Thymus (tissue), 11 donors: Measurements from ENCODE around the gene JMJD1C. TPM values are rescaled to one million over a fixed set of nuclear protein-coding genes. Genes with fewer than 3 reads are reported as not detected.

ENCODE experiments used
- DNase-seq, 9 donors: peaks; one replicate each; pipeline ENCODE4 v3.0.0-alpha.2; 2013; ENCODE audit warnings: low spot score in 9 of 9, low read depth in 6 of 9, missing footprints in 1 of 9
- H3K27ac ChIP-seq, 2 donors: one replicate each; pipeline ENCODE4 v1.5.1; 2013; ENCODE audit warnings: control low read depth in 1 of 2, low read depth in 1 of 2, low read length in 1 of 2, mild to moderate bottlenecking in 1 of 2, moderate library complexity in 1 of 2
- H3K27me3 ChIP-seq, 2 donors: one replicate each; pipeline ENCODE4 v1.5.1; 2013; ENCODE audit warnings: low read length in 1 of 2; ENCODE audit not compliant: control insufficient read depth in 2 of 2, insufficient read depth in 1 of 2
- H3K36me3 ChIP-seq, 2 donors: one replicate each; pipeline ENCODE4 v1.5.1; 2013; ENCODE audit warnings: low read length in 1 of 2, mild to moderate bottlenecking in 1 of 2, moderate library complexity in 1 of 2; ENCODE audit not compliant: control insufficient read depth in 2 of 2, insufficient read depth in 2 of 2
- H3K4me1 ChIP-seq, 2 donors: one replicate each; pipeline ENCODE4 v1.5.1; 2013; ENCODE audit warnings: low read length in 2 of 2; ENCODE audit not compliant: control insufficient read depth in 2 of 2, insufficient read depth in 2 of 2
- H3K4me3 ChIP-seq, 2 donors: one replicate each; pipeline ENCODE4 v1.5.1; 2013; ENCODE audit warnings: low read length in 2 of 2, control low read depth in 1 of 2, mild to moderate bottlenecking in 1 of 2
- H3K9me3 ChIP-seq, 2 donors: one replicate each; pipeline ENCODE4 v1.5.1; 2013; ENCODE audit warnings: low read length in 1 of 2, mild to moderate bottlenecking in 1 of 2; ENCODE audit not compliant: control insufficient read depth in 2 of 2, insufficient read depth in 1 of 2
- WGBS: extraction: QIAGEN DNeasy Blood & Tissue Kit; methylation state at CpG from one replicate; pipeline ENCODE4 v1.1.7; 2013; 5-methylcytosine and 5-hydroxymethylcytosine counted together
- polyA plus RNA-seq: library from polyadenylated mRNA; stranded (reverse); fragments of 200-250 nt; gene quantifications from one replicate; pipeline ENCODE4 v1.2.3, GENCODE V29; 2013
- total RNA-seq: library from RNA; stranded (reverse); fragments of 120-200 nt; gene quantifications from one replicate; pipeline ENCODE4 v1.2.4, GENCODE V29; 2013
- donor health status: healthy.

JMJD1C gene
- total and polyA plus RNA-seq, 2 donors = 70.8 to 86.2 TPM

GRCh38 chr10:63319231-63319630 is 146.5 kb downstream of the JMJD1C start:
- Histone ChIP-seq H3K27ac (no peak overlapping the region), H3K4me1 (no peaks in the 10 kb centered on the region), H3K9me3 (no peaks in the 10 kb centered on the region), H3K4me3 (no peak overlapping the region), H3K36me3 (peaks cover 0 to 2% of the 10 kb centered on the region in 2 donors), H3K27me3 (no peaks in the 10 kb centered on the region)
- DNase-seq = no peak
- 98% methylated on average over 3 of the region's 3 CpGs for WGBS

- Histone ChIP-seq H3K36me3 (peaks cover 0 to 2% of the 10 kb centered on the region in 2 donors), H3K4me3 (no peak overlapping the region), H3K27me3 (no peaks in the 10 kb centered on the region), H3K27ac (no peak overlapping the region), H3K9me3 (no peaks in the 10 kb centered on the region), H3K4me1 (no peaks in the 10 kb centered on the region)
- no peak for DNase-seq
- 96% methylated on average over 3 of the region's 3 CpGs for WGBS
Measured at GRCh38 chr10:63318491-63318890, 147.3 kb downstream of the JMJD1C start.

- H3K27ac ChIP-seq = no peak overlapping the region
- no peak overlapping the region for H3K4me3 ChIP-seq
- H3K36me3 ChIP-seq = no peaks in the 10 kb centered on the region
- no peaks in the 10 kb centered on the region for H3K9me3 ChIP-seq
- H3K27me3 ChIP-seq = no peaks in the 10 kb centered on the region
- H3K4me1 ChIP-seq = no peaks in the 10 kb centered on the region
- 98% methylated on average over 1 of the region's 1 CpG for WGBS
- no peak for DNase-seq
Measured at GRCh38 chr10:63314020-63314419, 151.8 kb downstream of the JMJD1C start.

- H3K9me3 ChIP-seq = no peaks in the 10 kb centered on the region
- H3K27ac ChIP-seq = no peak overlapping the region
- no peaks in the 10 kb centered on the region for H3K27me3 ChIP-seq
- DNase-seq = no peak
- H3K4me3 ChIP-seq = no peak overlapping the region
- H3K4me1 ChIP-seq = no peaks in the 10 kb centered on the region
- H3K36me3 ChIP-seq = no peaks in the 10 kb centered on the region
- 99% methylated on average over 3 of the region's 3 CpGs for WGBS
Measured at GRCh38 chr10:63313066-63313717, 152.6 kb downstream of the JMJD1C start.

- Histone ChIP-seq H3K9me3 (no peaks in the 10 kb centered on the region), H3K27me3 (no peaks in the 10 kb centered on the region), H3K4me3 (no peak overlapping the region), H3K36me3 (no peaks in the 10 kb centered on the region), H3K27ac (no peak overlapping the region), H3K4me1 (no peaks in the 10 kb centered on the region)
- DNase-seq = no peak
Measured at GRCh38 chr10:63308628-63309027, 157.1 kb downstream of the JMJD1C start.

- no peak for DNase-seq
- H3K9me3 ChIP-seq = no peaks in the 10 kb centered on the region
- H3K27me3 ChIP-seq = no peaks in the 10 kb centered on the region
- H3K4me3 ChIP-seq = no peak overlapping the region
- no peaks in the 10 kb centered on the region for H3K36me3 ChIP-seq
- H3K27ac ChIP-seq = no peak overlapping the region
- WGBS = 97% methylated on average over 3 of the region's 3 CpGs
- no peaks in the 10 kb centered on the region for H3K4me1 ChIP-seq
Measured at GRCh38 chr10:63304146-63304545, 161.6 kb downstream of the JMJD1C start.

- H3K36me3 ChIP-seq = peaks cover 0 to 7% of the 10 kb centered on the region in 2 donors
- H3K9me3 ChIP-seq = no peaks in the 10 kb centered on the region
- no peak for DNase-seq
- H3K4me3 ChIP-seq = no peak overlapping the region
- no peak overlapping the region for H3K27ac ChIP-seq
- no peaks in the 10 kb centered on the region for H3K4me1 ChIP-seq
- H3K27me3 ChIP-seq = no peaks in the 10 kb centered on the region
- over 99% methylated on average over 3 of the region's 3 CpGs for WGBS
Measured at GRCh38 chr10:63300801-63301200, 165.0 kb downstream of the JMJD1C start.

- H3K36me3 ChIP-seq = peaks cover 0 to 7% of the 10 kb centered on the region in 2 donors
- H3K27me3 ChIP-seq = no peaks in the 10 kb centered on the region
- no peak overlapping the region for H3K27ac ChIP-seq
- H3K9me3 ChIP-seq = no peaks in the 10 kb centered on the region
- no peaks in the 10 kb centered on the region for H3K4me1 ChIP-seq
- DNase-seq = no peak
- WGBS = 98% methylated on average over 8 of the region's 8 CpGs
- no peak overlapping the region for H3K4me3 ChIP-seq
Measured at GRCh38 chr10:63297941-63298340, 167.8 kb downstream of the JMJD1C start.

- no peaks in the 10 kb centered on the region for H3K4me1 ChIP-seq
- no peak overlapping the region for H3K27ac ChIP-seq
- no peak overlapping the region for H3K4me3 ChIP-seq
- H3K27me3 ChIP-seq = no peaks in the 10 kb centered on the region
- DNase-seq = no peak
- H3K36me3 ChIP-seq = peaks cover 0 to 7% of the 10 kb centered on the region in 2 donors
- 95% methylated on average over 2 of the region's 2 CpGs for WGBS
- H3K9me3 ChIP-seq = no peaks in the 10 kb centered on the region
Measured at GRCh38 chr10:63294781-63295180, 171.0 kb downstream of the JMJD1C start.
